ENCODE data around the gene CEP295NL. TPM values are rescaled to one million over a fixed set of nuclear protein-coding genes. Genes with fewer than 3 reads are reported as not detected.
A peak's percentile ranks its signal among the peaks of the same experiment; 100 is the strongest.
"Not testable (repeated sequence)": the region's sequence is repeated elsewhere in the genome, so short reads cannot be mapped to it uniquely, and the experiment has no call there.

Gene CEP295NL
- total and polyA plus RNA-seq, 12 donors, result 0.04 to 2.6 (median 0.82) TPM

- H3K9me3 ChIP-seq, result no peaks in the 10 kb centered on the region
- no peak overlapping the region for H3K4me3 ChIP-seq
- H3K36me3 ChIP-seq, result peaks cover 0 to 17% (median 0%) of the 10 kb centered on the region in 9 donors
- peak overlapping the region in 6 of 10 donors; percentile 11 to 81 (median 34) for H3K27ac ChIP-seq
- peaks cover 33 to 78% (median 66%) of the 10 kb centered on the region in 9 donors for H3K4me1 ChIP-seq
- no peaks in the 10 kb centered on the region for H3K27me3 ChIP-seq
- TF ChIP-seq, protein P1, sequence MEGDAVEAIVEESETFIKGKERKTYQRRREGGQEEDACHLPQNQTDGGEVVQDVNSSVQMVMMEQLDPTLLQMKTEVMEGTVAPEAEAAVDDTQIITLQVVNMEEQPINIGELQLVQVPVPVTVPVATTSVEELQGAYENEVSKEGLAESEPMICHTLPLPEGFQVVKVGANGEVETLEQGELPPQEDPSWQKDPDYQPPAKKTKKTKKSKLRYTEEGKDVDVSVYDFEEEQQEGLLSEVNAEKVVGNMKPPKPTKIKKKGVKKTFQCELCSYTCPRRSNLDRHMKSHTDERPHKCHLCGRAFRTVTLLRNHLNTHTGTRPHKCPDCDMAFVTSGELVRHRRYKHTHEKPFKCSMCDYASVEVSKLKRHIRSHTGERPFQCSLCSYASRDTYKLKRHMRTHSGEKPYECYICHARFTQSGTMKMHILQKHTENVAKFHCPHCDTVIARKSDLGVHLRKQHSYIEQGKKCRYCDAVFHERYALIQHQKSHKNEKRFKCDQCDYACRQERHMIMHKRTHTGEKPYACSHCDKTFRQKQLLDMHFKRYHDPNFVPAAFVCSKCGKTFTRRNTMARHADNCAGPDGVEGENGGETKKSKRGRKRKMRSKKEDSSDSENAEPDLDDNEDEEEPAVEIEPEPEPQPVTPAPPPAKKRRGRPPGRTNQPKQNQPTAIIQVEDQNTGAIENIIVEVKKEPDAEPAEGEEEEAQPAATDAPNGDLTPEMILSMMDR (IDR thresholded peaks at IDR 0.05), result no peak
- no peak for ATAC-seq
- intact Hi-C loops (cut with DNase I), result no loop called here
- 77 to 84% methylated on average over 21 of the region's 21 CpGs for WGBS, 2 donors
- DNase-seq, result no peak
Observed at GRCh38 chr17:78891406-78892061, 11.5 kb downstream of the CEP295NL start.

DNA sequence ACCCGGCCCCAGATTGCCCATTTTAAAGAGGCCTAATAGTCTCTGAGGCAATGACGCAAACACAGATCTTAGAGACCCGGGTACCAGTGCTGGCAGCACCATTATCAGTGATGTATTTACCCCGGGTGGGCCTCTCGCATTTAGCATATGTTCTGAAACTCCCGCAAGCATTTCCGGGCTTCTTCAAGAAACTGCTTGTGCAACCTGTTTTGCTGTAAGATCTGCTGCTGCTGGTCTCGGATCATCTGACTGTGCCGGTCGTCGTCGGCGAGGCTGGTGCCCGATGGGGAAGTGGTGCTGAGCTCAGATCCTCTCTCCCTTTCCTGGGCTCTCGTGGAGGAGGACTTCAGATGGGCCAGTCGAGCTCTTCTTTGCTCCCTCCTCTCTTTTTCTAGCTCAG, 12.5 kb downstream of the CEP295NL start:
- ATAC-seq (peak in 7 of 8 donors; percentile 31 to 66 (median 48)), DNase-seq (peak; percentile 46 to 56)
- peaks cover 0 to 17% (median 0%) of the 10 kb centered on the region in 9 donors for H3K36me3 ChIP-seq
- TF ChIP-seq, protein P1 (IDR thresholded peaks at IDR 0.05), result no peak
- H3K27ac ChIP-seq, result peak overlapping the region in 7 of 10 donors; percentile 11 to 81 (median 34)
- no peaks in the 10 kb centered on the region for H3K9me3 ChIP-seq
- H3K27me3 ChIP-seq, result no peaks in the 10 kb centered on the region
- intact Hi-C loops (cut with DNase I), result no loop called here
- peaks cover 23 to 78% (median 66%) of the 10 kb centered on the region in 9 donors for H3K4me1 ChIP-seq
- WGBS, 2 donors, result 79 to 88% methylated on average over 16 of the region's 16 CpGs
- H3K4me3 ChIP-seq, result no peak overlapping the region

DNA sequence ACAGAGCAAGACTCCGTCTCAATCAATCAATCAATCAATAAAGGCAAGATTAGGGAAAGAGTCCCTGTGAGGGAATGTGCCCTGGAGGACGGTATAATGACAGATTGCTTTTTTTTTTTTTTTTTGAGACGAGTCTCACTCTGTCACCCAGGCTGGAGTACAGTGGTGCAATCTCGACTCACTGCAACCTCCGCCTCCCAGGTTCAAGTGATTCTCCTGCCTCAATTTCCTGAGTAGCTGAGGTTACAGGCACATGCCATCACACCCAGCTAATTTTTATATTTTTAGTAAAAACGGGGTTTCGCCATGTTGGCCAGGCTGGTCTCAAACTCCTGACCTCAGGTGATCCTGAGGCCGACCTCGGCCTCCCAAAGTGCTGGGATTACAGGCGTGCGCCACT, 12.9 kb downstream of the CEP295NL start:
- ATAC-seq; H3K4me3 ChIP-seq; H3K9me3 ChIP-seq; H3K27me3 ChIP-seq; intact Hi-C loops (cut with DNase I); DNase-seq: not testable (repeated sequence)
- 88 to 92% methylated on average over 11 of the region's 11 CpGs for WGBS, 2 donors
- Histone ChIP-seq H3K4me1 (peaks cover 20 to 78% (median 66%) of the 10 kb centered on the region in 9 donors), H3K27ac (peak overlapping the region in 7 of 10 donors; percentile 13 to 81 (median 28)), H3K36me3 (peaks cover 0 to 17% (median 0%) of the 10 kb centered on the region in 9 donors)

- Histone ChIP-seq H3K36me3 (peaks cover 0 to 17% (median 0%) of the 10 kb centered on the region in 9 donors), H3K27me3 (no peaks in the 10 kb centered on the region), H3K4me1 (peaks cover 20 to 80% (median 68%) of the 10 kb centered on the region in 9 donors), H3K27ac (peak overlapping the region in 7 of 10 donors; percentile 12 to 81 (median 25)), H3K9me3 (no peaks in the 10 kb centered on the region), H3K4me3 (no peak overlapping the region)
- WGBS, 2 donors, result 54 to 73% methylated on average over 8 of the region's 8 CpGs
- ATAC-seq (peak in 1 of 8 donors; percentile 25), DNase-seq (no peak)
- intact Hi-C loops (cut with DNase I), result loop anchor here in 3 of 10 donors (2.0 to 5.0 kb wide), 2 partner anchors 31 to 33 kb away; no protein-coding TSS in a partner anchor
- TF ChIP-seq, protein P1 (IDR thresholded peaks at IDR 0.05), result no peak
Observed at GRCh38 chr17:78889531-78889930, 13.5 kb downstream of the CEP295NL start.

Measured in heart right ventricle (tissue), 16 donors.